H9 (cell line): ENCODE data around the gene PPP3CA. TPM values are rescaled to one million over a fixed set of nuclear protein-coding genes. Genes with fewer than 3 reads are reported as not detected.
A peak's percentile ranks its signal among the peaks of the same experiment; 100 is the strongest.

Experiments used
- DNase-seq: peaks from one replicate; pipeline ENCODE4 v3.0.0-alpha.2; 2017
- H2AFZ ChIP-seq: one replicate; pipeline ENCODE4 v1.6.1; 2013; ENCODE audit warnings: mild to moderate bottlenecking, low read length, control low read depth, moderate library complexity
- H2AK5ac ChIP-seq: 2 replicates; pipeline ENCODE4 v1.6.1; 2013; ENCODE audit warnings: low read length, control low read depth, mixed read lengths; ENCODE audit not compliant: insufficient read length
- H2BK120ac ChIP-seq: one replicate; pipeline ENCODE4 v1.6.1; 2013; ENCODE audit warnings: low read depth, mild to moderate bottlenecking, low read length, control low read depth, inconsistent platforms; ENCODE audit not compliant: poor library complexity, severe bottlenecking
- H2BK12ac ChIP-seq: 2 replicates; pipeline ENCODE4 v1.6.1; 2013; ENCODE audit warnings: low read length, control low read depth, mixed read lengths, low read depth; ENCODE audit not compliant: insufficient read length
- H2BK15ac ChIP-seq: 2 replicates; pipeline ENCODE4 v1.6.1; 2013; ENCODE audit warnings: low read depth, low read length, control low read depth
- H2BK20ac ChIP-seq: one replicate; pipeline ENCODE4 v1.6.1; 2013; ENCODE audit warnings: low read depth, mild to moderate bottlenecking, low read length, control low read depth, inconsistent platforms; ENCODE audit not compliant: poor library complexity, severe bottlenecking
- H2BK5ac ChIP-seq: 2 replicates; pipeline ENCODE4 v1.6.1; 2013; ENCODE audit warnings: low read length, control low read depth, mixed read lengths; ENCODE audit not compliant: insufficient read length
- H3K14ac ChIP-seq: 2 replicates; pipeline ENCODE4 v1.6.1; 2013; ENCODE audit warnings: low read length, control low read depth; ENCODE audit not compliant: insufficient read depth
- H3K18ac ChIP-seq: 2 replicates; pipeline ENCODE4 v1.6.1; 2013; ENCODE audit warnings: low read depth, mild to moderate bottlenecking, mixed read lengths, low read length, control low read depth; ENCODE audit not compliant: insufficient read length
- H3K23ac ChIP-seq: 2 replicates; pipeline ENCODE4 v1.6.1; 2013; ENCODE audit warnings: low read length, control low read depth, mixed read lengths, low read depth; ENCODE audit not compliant: insufficient read length
- H3K23me2 ChIP-seq: 2 replicates; pipeline ENCODE4 v1.6.1; 2013; ENCODE audit warnings: low read depth, mild to moderate bottlenecking, mixed read lengths, low read length, control low read depth; ENCODE audit not compliant: insufficient read length, poor library complexity, severe bottlenecking
- H3K27ac ChIP-seq: 2 replicates; pipeline ENCODE4 v1.5.1; 2013; ENCODE audit warnings: low read length, control low read depth, mixed read lengths, low read depth; ENCODE audit not compliant: insufficient read length
- H3K27me3 ChIP-seq: 2 replicates; pipeline ENCODE4 v1.6.1; 2013; ENCODE audit warnings: low read length, control low read depth, inconsistent platforms; ENCODE audit not compliant: insufficient read depth
- H3K4ac ChIP-seq: 2 replicates; pipeline ENCODE4 v1.6.1; 2013; ENCODE audit warnings: low read depth, mild to moderate bottlenecking, control low read depth, inconsistent platforms, low read length, moderate library complexity
- H3K4me1 ChIP-seq: 2 replicates; pipeline ENCODE4 v1.6.1; 2013; ENCODE audit warnings: low read length, control low read depth, inconsistent platforms; ENCODE audit not compliant: insufficient read depth
- H3K4me2 ChIP-seq: 2 replicates; pipeline ENCODE4 v1.6.1; 2013; ENCODE audit warnings: low read length, control low read depth, mixed read lengths; ENCODE audit not compliant: insufficient read length, insufficient read depth
- H3K56ac ChIP-seq: 2 replicates; pipeline ENCODE4 v1.6.1; 2013; ENCODE audit warnings: low read depth, mild to moderate bottlenecking, mixed read lengths, low read length, control low read depth; ENCODE audit not compliant: insufficient read length
- H3K79me1 ChIP-seq: 2 replicates; pipeline ENCODE4 v1.6.1; 2013; ENCODE audit warnings: low read depth, mild to moderate bottlenecking, moderate library complexity, low read length, control low read depth, inconsistent platforms; ENCODE audit not compliant: insufficient read depth, poor library complexity, severe bottlenecking
- H3K79me2 ChIP-seq: 2 replicates; pipeline ENCODE4 v1.6.1; 2013; ENCODE audit warnings: low read length, control low read depth, inconsistent platforms; ENCODE audit not compliant: insufficient read depth
- H3K9ac ChIP-seq: 2 replicates; pipeline ENCODE4 v1.6.1; 2013; ENCODE audit warnings: low read length, control low read depth, mixed read lengths; ENCODE audit not compliant: insufficient read length; ENCODE audit errors: extremely low read depth
- H3K9me3 ChIP-seq: one replicate; pipeline ENCODE4 v1.6.1; 2013; ENCODE audit warnings: low read depth, low read length, inconsistent platforms; ENCODE audit not compliant: control insufficient read depth
- H3T11ph ChIP-seq: one replicate; pipeline ENCODE4 v1.6.1; 2013; ENCODE audit warnings: mild to moderate bottlenecking, low read length, control low read depth, inconsistent platforms
- H4K20me1 ChIP-seq: one replicate; pipeline ENCODE4 v1.6.1; 2013; ENCODE audit not compliant: control insufficient read depth, insufficient read length, insufficient read depth
- H4K5ac ChIP-seq: 2 replicates; pipeline ENCODE4 v1.6.1; 2013; ENCODE audit warnings: low read depth, mild to moderate bottlenecking, mixed read lengths, low read length, control low read depth; ENCODE audit not compliant: insufficient read length
- H4K8ac ChIP-seq: replicated peaks from 2 replicates; pipeline ENCODE4 v1.6.1; 2013; ENCODE audit warnings: low read length, control low read depth, mixed read lengths, low read depth; ENCODE audit not compliant: insufficient read length
- H4K91ac ChIP-seq: 2 replicates; pipeline ENCODE4 v1.6.1; 2013; ENCODE audit warnings: low read depth, mild to moderate bottlenecking, moderate library complexity, mixed read lengths, low read length, control low read depth; ENCODE audit not compliant: insufficient read length
- H3K27ac Mint-ChIP-seq, 3 experiments: 2 replicates in 2 of 3; 3 replicates in 1 of 3; pipeline ENCODE4 v1.8.0; 2020 to 2021; ENCODE audit warnings: mixed read lengths in 3 of 3, mild to moderate bottlenecking in 1 of 3, moderate library complexity in 1 of 3
- H3K27me3 Mint-ChIP-seq: 2 replicates; pipeline ENCODE4 v1.8.0; 2021; ENCODE audit warnings: low read depth, mild to moderate bottlenecking, moderate library complexity, mixed read lengths
- H3K36me3 Mint-ChIP-seq, 3 experiments: 2 replicates in 2 of 3; 3 replicates in 1 of 3; pipeline ENCODE4 v1.8.0; 2020 to 2021; ENCODE audit warnings: low read depth in 3 of 3, mixed read lengths in 3 of 3; ENCODE audit not compliant: insufficient read depth in 1 of 3
- H3K4me1 Mint-ChIP-seq, 2 experiments: 2 replicates each; pipeline ENCODE4 v1.8.0; 2020; ENCODE audit warnings: mixed read lengths in 2 of 2
- H3K4me3 Mint-ChIP-seq, 2 experiments: 2 replicates in 1 of 2; 3 replicates in 1 of 2; pipeline ENCODE4 v1.8.0; 2020 to 2021; ENCODE audit warnings: mild to moderate bottlenecking in 2 of 2, mixed read lengths in 2 of 2, moderate library complexity in 1 of 2
- H3K9me3 Mint-ChIP-seq, 2 experiments: 2 replicates in 1 of 2; 3 replicates in 1 of 2; pipeline ENCODE4 v1.8.0; 2020; ENCODE audit warnings: mild to moderate bottlenecking in 2 of 2, mixed read lengths in 2 of 2, moderate library complexity in 1 of 2
- CTCF ChIP-seq: fragments of 200-600 bp; sonication (generic); conservative IDR thresholded peaks from 3 replicates; pipeline ENCODE4 v1.8.0; 2021; ENCODE audit warnings: antibody characterized with exemption, mild to moderate bottlenecking
- WGBS: extraction: QIAGEN DNeasy Blood & Tissue Kit; methylation state at CpG from one replicate; pipeline ENCODE4 v1.1.7; 2013; ENCODE audit warnings: missing lambda C conversion rate, low lambda C conversion rate, mixed read lengths; ENCODE audit not compliant: insufficient read length; ENCODE audit errors: extremely low coverage; 5-methylcytosine and 5-hydroxymethylcytosine counted together
- total RNA-seq: library from RNA; stranded (reverse); gene quantifications from 2 replicates; pipeline ENCODE4 v1.2.1, GENCODE V29; 2021

PPP3CA gene
- total RNA-seq, 1 experiment from 2014 or later, result 16.8 TPM

GRCh38 chr4:101022151-101023024, 324.9 kb downstream of the PPP3CA start:
- Histone ChIP-seq H3K18ac (no peak overlapping the region), H3K9me3 (no peaks in the 10 kb centered on the region), H4K8ac (no peak overlapping the region), H3K79me2 (no peaks in the 10 kb centered on the region), H3K9ac (no peak overlapping the region), H4K91ac (no peak overlapping the region), H3K4ac (no peak overlapping the region), H2BK12ac (no peak overlapping the region), H3K4me2 (no peak overlapping the region), H2BK20ac (no peak overlapping the region), H2BK5ac (no peak overlapping the region), H2AK5ac (no peak overlapping the region), H2BK15ac (no peak overlapping the region), H3T11ph (no peak overlapping the region), H3K56ac (no peak overlapping the region), H3K79me1 (no peaks in the 10 kb centered on the region), H3K23me2 (no peaks in the 10 kb centered on the region), H3K14ac (no peak overlapping the region), H2BK120ac (no peak overlapping the region), H3K4me1 (peaks cover 8% of the 10 kb centered on the region), H2AFZ (no peak overlapping the region), H3K27ac (no peak overlapping the region), H4K5ac (peak overlapping the region; percentile 31), H4K20me1 (no peaks in the 10 kb centered on the region), H3K23ac (no peak overlapping the region), H3K27me3 (no peaks in the 10 kb centered on the region)
- H3K27ac Mint-ChIP-seq, result peak overlapping the region; percentile 30 to 73 (median 67)
- no CpG with 5 or more reads among the region's 8 CpGs for WGBS
- no peak overlapping the region for H3K4me3 Mint-ChIP-seq
- no peaks in the 10 kb centered on the region; a peak in 1 of 5 replicates for H3K9me3 Mint-ChIP-seq
- H3K27me3 Mint-ChIP-seq, result no peaks in the 10 kb centered on the region
- DNase-seq, result no peak
- TF ChIP-seq CTCF, result no peak
- H3K4me1 Mint-ChIP-seq, result peaks cover 49 to 54% of the 10 kb centered on the region in 2 experiments
- H3K36me3 Mint-ChIP-seq, result peaks cover 4 to 15% (median 9%) of the 10 kb centered on the region in 3 experiments; a peak in 6 of 7 replicates
